Measurements from ENCODE around the gene DPM3.

- no peak for TF ChIP-seq POLR2AphosphoS5 (IDR thresholded peaks at IDR 0.05; ENCODE audit: low read depth, low read length)
- no peak for TF ChIP-seq REST (IDR thresholded peaks at IDR 0.05; ENCODE audit: insufficient read depth in 1 of 2, low read depth in 2 of 2, low read length in 2 of 2)
Measured at GRCh38 chr1:155178441-155179111, 38.2 kb upstream of the DPM3 start.

Data from PFSK-1 (cell line).